Activated gamma-delta T cell treated with anti-CD3 and anti-CD28 coated beads, Interleukin-2, amount 50 U/mL, for 16 hours (primary cell): Measurements from ENCODE around the gene ZNF432.
"Not testable (repeated sequence)": the region's sequence is repeated elsewhere in the genome, so short reads cannot be mapped to it uniquely, and the experiment has no call there.

Experiments used
- DNase-seq: peaks from one replicate; pipeline ENCODE4 v3.0.0-alpha.2; 2020; ENCODE audit warnings: low read depth

ZNF432 gene

DNA sequence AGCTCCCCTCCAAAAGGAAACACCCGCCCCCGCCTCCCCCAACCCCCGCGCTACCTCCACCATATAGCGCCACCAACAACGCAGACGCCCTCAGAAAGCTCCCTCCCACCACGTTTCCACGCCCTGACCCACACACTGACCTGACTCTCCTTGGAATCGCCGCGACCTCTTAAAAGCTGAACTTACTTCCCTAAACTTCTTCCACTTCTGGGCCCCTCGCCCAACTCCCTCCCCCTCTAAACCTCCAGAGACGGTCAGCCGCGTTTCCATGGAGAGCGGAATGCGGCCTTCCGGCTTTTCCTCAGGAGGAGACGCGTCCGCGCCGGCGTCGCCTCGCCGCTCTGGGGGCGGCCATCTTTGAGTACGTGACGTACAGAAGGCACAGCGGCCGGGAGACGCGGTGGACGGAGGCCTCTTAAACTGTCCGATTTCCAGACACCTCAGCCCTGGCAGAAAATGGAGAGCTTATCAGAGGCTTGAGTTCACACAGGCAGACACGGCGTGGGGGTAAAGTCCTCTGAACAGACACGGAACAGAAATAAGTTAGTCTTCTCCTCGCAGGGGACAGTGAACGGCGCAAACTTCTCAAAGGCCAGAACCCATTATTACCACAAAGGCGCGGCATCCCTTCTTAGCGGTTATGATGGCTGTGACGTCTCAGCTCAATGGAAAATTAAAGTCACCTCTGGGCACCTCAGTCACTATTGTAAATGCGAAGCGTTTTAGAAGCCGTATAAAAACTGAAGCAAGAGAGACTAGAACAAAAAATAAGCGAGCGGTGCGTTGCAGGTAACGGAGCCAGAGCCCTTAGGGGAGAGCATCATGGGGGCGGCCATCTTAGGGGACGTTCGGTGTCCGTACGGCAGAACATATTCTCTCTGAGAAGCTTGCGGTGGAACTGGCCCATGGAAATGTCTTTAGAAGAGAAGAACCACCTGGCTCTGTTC, at the start of gene ZNF432:
ZNF432 (minus strand) TSS at position 284 of the 947 bp plus-strand sequence. CDS start 1,970 bp downstream, outside the sequence.
- peak; percentile 66 for DNase-seq

DNA sequence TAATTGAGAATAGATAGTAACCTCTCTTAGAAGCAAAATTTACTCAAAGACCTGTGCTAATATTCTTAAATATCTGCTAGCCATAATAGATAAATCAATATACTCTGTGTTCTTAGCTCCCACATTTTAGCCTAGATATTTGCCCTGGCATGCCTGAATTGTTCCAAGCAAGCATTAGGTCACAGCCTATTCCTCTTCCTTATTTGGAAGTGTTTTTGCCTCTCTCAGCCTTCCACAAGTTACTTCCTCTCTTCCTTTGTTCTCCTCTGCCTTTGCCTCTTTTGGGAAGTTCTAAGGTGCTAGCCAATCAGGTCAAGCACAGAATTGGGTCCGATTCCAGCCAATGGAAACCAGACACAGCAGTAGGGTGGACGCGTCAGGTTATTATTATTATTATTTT, 47.8 kb upstream of the ZNF432 start:
- not testable (repeated sequence) for DNase-seq

DNA sequence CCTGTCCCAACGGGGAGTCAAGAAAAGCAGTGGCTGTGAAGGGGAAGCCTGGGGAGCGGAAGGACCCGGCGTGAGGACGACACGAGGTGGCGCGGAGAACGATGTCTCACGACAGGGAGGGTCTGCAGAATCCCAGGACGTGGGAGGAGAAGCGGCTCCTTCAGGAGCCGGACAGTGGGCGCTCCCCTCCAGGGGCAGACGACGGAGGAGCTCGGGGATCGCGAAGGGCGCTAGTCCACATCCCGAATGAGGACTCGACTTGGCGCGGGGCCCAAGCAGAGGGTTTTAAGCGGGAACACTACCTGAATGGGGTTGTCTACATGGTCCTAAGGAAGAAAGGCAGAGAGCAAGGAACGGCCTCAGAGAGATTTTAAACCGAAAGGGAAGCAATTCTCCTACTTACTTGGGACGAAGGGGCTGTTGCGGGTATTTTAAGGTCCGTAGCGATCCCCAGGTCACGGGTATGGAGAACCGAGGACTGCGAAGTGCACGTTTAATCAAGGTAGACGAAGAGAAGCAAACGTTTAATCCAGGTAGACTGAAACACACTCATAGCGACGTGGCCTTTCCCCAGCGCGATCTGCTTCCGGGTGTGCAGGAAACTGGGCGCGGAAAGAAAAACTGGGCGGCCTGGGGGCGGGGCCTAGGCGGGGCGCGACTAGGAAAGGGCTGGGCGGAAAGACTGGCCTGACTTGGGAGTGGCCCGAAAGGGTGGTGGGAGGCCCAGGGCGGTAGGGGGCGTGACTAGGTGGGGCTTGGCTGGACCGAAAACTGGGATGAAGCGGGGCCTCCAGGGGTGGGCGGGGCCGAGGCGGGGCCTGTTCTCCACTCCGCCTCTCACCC, 46.8 kb upstream of the ZNF432 start, which contains the start of gene ZNF841:
ZNF841 (minus strand) TSS at position 594 of the 843 bp plus-strand sequence. CDS start 10,964 bp downstream, outside the sequence.
- DNase-seq: peak; percentile 82

DNA sequence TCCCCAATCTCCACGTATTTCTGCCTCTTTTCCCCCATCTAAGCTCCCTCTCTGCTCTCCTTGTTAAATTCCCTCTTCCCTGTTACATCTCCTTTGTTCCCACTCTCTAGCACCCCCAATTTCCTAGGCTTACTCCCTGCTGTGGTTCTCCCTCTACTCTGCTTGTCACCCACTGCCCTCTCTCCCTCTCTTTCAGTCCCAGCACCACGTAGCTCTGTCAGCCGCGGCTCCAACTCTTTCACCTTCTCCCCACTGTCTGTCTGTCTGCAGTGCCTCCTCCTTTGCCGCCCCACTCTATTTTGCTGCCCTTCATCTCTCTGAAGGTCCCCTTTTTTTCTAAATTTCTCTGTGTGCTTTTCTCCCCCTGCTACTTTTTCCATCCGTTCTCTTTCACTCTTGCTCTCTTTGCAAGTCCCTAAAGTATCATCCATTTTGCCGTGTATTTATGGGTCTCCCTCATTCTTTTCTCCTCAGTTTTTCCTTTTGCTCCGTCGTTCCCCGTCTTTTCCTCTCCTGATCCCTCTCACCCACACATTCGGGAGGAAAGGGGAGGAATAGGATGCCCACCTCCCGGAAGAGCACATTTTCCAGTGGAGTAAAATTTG, 46.0 kb upstream of the ZNF432 start:
- no peak for DNase-seq

DNA sequence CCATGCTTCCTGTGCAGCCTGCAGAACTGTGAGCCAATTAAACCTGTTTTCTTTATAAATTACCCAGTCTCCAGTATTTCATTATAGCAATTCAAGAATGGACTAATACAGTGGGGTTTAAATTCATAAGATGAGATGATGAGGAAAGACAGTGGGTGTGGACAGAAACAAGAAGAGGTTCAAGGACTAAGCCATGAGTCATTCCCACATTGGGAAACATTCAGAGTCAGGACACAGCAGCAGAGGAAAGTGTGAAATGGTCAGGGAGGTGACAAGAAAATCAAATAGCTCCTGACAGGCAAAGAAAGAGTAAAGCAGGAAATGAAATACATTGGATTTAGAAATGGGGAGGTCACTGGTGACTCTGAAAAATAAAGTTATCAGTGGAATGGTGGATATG, 37.8 kb upstream of the ZNF432 start:
- DNase-seq: no peak

DNA sequence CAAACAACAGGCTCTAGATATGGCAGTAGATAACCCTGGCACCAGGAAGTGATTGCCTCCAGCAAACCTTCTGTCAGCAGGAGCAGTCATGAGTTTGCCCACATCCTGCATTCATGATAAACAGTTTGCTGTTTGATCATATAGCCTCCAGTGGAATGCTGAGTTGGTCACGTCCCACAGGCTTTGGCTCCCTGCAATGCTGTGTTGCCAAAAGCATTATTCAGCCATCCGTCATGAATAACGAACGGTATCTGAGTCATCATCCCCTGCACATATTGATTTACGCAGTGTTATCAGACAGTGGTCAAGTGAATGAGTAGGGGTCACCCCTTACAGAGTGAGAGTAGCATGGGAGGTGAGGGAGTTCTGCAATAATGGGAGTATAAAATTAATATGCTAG, 21.9 kb upstream of the ZNF432 start:
- no peak for DNase-seq

DNA sequence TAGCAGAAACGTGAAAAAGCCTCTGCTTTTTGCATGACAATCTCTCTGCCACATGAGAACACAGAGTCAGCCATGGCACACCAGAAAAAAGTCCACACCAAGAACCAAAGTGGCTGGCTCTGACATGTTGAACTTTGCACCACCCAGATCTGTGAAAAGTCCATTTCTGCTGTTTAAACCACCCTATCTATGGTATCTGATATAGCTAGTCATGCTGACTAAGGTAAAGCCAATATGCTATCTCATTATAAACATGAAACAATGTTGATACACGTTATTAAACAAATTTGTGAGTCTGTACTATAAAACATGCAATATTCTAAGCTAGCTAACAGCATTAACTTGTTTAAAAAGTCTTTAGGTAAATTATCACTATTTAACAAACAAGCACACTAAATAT, 21.0 kb upstream of the ZNF432 start:
- DNase-seq: no peak

DNA sequence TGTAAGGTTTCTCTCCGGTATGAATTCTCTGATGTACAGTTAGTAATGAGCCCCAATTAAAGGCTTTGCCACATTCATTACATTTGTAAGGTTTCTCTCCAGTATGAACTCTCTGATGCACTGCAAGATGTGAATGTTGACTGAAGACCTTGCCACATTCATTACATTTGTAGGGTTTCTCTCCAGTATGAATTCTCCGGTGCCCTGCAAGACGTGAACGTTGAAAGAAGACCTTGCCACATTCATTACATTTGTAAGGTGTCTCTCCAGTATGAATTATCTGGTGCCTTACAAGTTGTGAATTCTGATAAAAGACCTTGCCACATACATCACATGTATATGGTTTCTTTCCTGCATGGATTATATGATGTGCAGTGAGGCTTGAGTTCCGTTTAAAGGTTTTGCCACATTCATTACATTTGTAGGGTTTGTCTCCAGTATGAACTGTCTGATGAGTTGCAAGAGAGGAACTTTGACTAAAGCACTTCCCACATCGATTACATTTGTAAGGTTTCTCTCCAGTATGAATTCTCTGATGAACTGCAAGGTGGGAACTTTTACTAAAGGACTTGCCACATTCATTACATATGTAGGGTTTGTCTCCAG, 17.7 kb upstream of the ZNF432 start:
- DNase-seq: no peak

DNA sequence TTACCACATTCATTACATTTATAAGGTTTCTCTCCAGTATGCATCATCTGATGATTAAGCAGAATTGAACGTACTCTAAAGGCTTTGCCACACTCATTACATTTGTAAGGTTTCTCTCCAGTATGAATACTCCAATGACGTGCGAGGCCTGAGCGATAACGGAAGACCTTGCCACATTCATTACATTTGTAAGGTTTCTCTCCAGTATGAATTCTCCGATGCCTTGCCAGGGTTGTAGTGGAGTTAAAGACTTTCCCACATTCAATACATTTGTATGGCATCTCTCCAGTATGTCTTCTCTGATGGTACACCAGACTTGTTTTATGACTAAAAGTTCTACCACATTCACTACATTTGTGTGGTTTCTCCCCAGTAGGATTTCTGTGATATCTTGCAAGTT, 16.8 kb upstream of the ZNF432 start:
- DNase-seq: no peak

DNA sequence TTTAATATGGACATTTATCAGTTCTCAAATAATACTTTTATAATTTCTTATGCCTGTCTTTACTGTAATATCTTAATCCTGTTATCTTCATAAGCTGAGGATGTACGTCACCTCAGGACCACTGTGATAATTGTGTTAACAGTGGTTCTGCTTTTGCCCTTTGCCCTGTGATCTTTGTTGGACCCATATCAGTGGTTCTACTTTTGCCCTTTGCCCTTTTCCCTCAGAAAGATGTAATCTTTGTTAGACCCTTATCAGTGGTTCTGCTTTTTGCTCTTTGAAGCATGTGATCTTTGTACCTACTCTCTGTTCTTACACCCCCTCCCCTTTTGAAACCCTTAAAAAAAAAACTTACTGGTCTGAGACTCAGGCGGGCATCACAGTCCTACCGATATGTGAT, 7.8 kb upstream of the ZNF432 start:
- DNase-seq: not testable (repeated sequence)

DNA sequence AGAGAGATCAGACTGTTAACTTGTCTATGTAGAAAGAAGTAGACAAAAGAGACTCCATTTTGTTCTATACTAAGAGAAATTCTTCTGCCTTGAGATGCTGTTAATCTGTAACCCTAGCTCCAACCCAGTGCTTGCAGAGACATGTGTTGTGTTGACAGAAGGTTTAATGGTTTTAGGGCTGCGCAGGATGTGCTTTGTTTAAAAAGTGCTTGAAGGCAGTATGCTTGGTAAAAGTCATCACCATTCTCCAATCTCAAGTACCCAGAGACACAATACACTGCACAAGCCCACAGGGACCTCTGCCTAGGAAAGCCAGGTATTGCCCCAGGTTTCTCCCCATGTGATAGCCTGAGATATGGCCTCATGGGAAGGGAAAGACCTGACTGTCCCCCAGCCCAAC, 3.1 kb upstream of the ZNF432 start:
- DNase-seq: not testable (repeated sequence)

DNA sequence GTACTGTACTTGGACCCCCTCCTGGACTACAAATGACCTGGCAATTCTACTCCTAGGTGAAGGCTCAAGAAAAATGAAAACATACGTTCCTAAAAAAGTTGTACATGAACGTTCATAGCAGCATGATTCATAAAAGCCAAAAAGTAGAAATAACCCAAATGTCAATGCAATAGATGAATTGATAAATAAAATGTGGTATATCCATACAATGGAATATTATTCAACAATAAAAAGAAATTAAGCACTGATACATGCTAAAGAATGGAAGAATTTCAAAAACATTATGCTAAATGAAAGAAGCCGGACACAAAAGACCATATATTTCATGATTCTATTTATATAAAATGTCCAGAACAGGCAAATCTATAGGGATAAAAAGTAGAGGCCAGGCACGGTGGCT, 9.5 kb downstream of the ZNF432 start:
- DNase-seq: no peak

DNA sequence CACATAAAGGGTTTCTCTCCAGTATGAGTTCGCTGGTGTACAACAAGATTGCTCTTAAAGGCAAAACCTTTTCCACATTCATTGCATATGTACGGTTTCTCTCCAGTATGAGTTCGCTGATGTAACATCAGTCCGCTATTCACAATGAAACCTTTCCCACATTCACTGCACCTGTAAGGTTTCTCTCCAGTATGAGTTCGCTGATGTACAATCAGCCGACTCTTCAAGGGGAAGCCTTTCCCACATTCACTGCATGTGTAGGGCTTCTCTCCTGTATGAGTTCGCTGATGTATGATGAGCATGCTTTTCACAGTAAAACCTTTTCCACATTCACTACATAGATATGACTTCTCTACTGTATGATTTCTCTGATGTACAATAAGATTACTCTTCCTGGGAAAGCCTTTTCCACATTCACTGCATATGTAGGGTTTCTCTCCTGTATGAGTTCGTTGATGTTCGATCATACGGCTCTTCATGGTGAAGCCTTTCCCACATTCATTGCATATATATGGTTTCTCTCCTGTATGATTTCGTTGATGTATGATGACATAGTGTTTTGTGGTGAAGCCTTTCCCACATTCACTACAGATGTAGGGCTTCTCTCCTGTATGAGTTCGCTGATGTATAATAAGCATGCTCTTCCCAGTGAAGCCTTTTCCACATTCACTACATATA, 14.4 kb downstream of the ZNF432 start:
- DNase-seq: no peak

DNA sequence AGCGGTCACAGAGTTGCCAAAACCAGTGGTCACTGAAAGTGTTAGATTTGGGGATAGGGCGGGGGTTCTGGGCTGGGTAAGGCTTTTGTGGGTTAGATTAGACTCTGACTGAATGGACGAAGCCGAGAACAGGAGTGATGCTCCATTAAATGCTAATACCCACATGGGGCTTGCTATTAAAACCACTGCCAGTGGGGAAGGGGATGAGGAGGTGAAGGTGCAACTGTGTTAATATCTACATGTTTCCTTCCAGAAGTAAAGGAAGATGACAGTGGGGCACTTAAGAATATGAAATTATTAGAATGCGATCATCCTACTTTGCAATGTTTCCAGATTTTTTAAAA, 19.9 kb downstream of the ZNF432 start:
- DNase-seq: no peak

DNA sequence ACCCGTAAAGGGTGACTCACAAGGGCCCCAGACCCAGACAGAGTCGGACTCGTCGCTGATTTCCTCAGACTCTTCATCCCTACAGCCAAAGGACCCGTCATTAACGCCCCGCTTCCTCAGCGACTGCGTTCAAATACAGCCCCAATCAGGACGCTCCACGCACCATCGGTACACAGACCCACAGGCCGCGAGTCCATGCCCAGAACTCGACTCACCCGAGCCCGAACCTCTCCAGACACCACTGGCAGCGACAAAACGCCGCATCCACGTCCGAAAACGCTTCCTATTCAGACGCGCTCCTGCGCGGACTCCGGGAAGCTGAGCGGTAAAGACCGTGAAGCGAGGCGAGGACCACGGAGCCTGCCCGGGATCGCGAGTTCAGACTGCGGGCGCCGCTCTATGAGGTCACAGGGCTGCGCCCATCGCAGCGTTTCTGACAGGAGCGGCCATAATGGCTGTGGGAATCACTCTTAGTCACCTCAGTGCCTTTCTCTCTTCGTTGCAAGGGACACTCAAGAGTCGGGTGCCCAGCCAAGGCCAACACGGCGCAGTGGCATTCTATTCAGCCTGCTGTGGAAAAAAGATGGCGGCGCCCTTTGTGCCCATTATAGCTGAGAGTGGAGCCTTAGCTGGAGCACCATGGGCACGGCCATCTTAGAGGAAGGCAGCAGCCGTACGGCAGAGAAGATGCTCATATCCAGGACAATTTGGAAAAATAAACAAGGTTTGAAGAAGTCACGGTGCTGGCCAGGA, 20.4 kb downstream of the ZNF432 start, which contains the start of gene ZNF614:
ZNF614 (minus strand) TSS at position 353 of the 753 bp plus-strand sequence. CDS start 2,634 bp downstream, outside the sequence.
- peak; percentile 65 for DNase-seq

DNA sequence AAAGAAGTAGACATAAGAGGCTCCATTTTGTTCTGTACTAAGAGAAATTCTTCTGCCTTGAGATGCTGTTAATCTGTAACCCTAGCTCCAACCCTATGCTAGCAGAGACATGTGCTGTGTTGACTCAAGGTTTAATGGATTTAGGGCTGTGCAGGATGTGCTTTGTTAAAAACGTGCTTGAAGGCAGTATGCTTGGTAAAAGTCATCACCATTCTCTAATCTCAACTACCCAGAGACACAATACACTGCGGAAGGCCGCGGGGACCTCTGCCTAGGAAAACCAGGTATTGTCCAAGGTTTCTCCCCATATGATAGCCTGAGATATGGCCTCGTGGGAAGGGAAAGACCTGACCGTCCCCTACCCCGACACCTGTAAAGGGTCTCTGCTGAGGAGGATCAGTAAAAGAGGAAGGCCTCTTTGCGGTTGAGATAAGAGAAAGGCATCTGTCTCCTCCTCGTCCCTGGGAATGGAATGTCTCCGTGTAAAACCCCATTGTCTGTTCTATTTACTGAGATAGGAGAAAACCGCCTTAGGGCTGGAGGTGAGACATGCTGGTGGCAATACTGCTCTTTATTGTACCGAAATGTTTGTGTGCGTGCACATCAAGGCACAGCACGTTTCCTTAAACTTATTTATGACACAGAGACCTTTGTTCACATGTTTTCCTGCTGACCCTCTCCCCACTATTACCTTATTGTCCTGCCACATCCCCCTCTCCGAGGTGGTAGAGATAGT, 22.2 kb downstream of the ZNF432 start:
- DNase-seq: not testable (repeated sequence)

DNA sequence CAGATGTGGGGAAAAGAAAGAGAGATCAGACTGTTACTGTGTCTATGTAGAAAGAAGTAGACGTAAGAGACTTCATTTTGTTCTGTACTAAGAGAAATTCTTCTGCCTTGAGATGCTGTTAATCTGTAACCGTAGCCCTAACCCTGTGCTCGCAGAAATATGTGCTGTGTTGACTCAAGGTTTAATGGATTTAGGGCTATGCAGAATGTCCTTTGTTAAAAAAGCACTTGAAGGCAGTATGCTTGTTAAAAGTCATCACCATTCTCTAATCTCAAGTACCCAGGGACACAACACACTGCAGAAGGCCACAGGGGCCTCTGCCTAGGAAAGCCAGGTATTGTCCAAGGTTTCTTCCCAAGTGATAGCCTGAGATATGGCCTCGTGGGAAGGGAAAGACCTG, 24.2 kb downstream of the ZNF432 start:
- DNase-seq: not testable (repeated sequence)

DNA sequence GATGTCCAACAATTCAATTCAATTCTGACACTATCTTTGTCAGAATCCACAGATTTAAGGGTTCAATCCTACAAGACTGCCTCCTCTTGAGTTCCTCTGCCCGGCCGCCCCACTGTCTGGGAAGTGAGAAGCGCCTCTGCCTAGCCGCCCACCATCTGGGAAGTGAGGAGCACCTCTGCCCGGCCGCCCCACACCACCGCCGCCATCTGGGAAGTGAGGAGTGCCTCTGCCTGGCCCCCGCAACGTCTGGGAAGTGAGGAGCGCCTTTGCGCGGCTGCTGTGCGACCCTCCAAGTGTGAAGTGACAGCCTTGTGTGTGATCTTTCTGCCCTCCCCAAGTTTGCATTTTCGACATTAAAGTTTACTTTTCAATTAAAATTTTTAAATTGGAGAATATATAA, 26.4 kb downstream of the ZNF432 start:
- DNase-seq: no peak

DNA sequence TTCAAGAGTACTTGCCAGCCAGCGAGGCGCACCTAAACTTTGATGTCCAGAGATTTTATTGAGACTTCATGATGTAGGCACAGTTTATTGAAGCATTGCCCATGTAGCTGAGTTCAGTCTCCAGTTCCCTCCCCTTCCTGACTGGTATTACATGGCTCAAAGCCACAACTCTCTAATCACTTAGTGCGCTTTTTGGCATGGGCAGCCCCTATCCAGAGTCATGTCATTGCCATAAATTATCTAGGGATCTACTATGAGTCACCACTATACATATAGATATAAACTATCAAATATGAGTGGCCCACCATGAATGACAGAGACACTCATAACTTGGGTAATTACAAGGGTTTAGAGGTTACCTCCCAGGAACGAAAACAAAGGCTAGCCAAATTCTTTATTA, 28.1 kb downstream of the ZNF432 start:
- no peak for DNase-seq

DNA sequence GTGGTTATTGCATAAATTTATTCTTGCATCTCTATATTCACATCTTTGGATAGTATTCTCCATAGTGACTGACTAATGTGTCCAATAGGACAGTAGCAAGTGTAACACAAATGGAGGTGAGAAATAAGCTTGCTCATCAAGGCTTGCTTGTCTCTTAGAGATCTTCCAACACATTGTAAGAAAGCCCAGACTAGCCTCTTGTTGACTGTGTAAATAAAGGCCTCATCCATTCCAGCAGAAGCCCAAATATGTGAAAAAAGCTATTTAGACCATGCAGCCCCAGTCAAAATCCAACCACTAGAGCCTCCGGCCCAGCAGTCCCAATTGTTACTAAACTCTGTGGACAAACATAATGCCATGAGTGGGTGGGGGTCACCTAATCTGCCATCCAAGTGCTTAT, 38.0 kb downstream of the ZNF432 start:
- no peak for DNase-seq
